SK-N-SH (cell line): Measurements from ENCODE around the gene CTBP1. TPM values are rescaled to one million over a fixed set of nuclear protein-coding genes. Genes with fewer than 3 reads are reported as not detected.

Source experiments
- CTCF ChIA-PET: fragments of 300-600, 350-600 bp; formaldehyde crosslinking; extraction: SDS; loops from one replicate; lab custom pipeline; 2021; lab: Yijun Ruan, JAX
- POLR2A ChIA-PET: fragments of 350-600 bp; sonication (Branson Sonifier 250); formaldehyde crosslinking; extraction: SDS; loops from one replicate; lab custom pipeline; 2020; ENCODE audit warnings: antibody characterized with exemption, inconsistent platforms; lab: Yijun Ruan, JAX
- DNase-seq: peaks from one replicate; pipeline ENCODE4 v3.0.0; 2012
- H2AFZ ChIP-seq: fragments of 200-600 bp; sonication (generic); 2 replicates; pipeline ENCODE4 v1.8.1; 2016; ENCODE audit warnings: antibody characterized with exemption, mild to moderate bottlenecking, low read depth
- H3F3A ChIP-seq: fragments of 200-600 bp; sonication (generic); replicated peaks from 2 replicates; pipeline ENCODE3; 2016; ENCODE audit warnings: antibody characterized with exemption, mild to moderate bottlenecking; ENCODE audit not compliant: insufficient read depth
- H3K27ac ChIP-seq, 2 experiments: fragments of 200-500 bp in 1 of 2; fragments of 200-600 bp in 1 of 2; sonication (Bioruptor generic) in 1 of 2; sonication (generic), shearing (Covaris generic) in 1 of 2; 2 replicates each; pipeline versions ENCODE4 v1.5.1 to v1.6.1; 2014 to 2016; ENCODE audit warnings: low read depth in 2 of 2, inconsistent platforms in 1 of 2, low read length in 1 of 2, mild to moderate bottlenecking in 1 of 2, mixed read lengths in 1 of 2
- H3K27me3 ChIP-seq: fragments of 200-600 bp; sonication (generic), shearing (Covaris generic); 2 replicates; pipeline ENCODE4 v1.6.1; 2016; ENCODE audit warnings: mixed run types; ENCODE audit not compliant: insufficient read depth
- H3K36me3 ChIP-seq, 2 experiments: fragments of 200-500 bp in 1 of 2; fragments of 200-600 bp in 1 of 2; sonication (Bioruptor generic) in 1 of 2; sonication (generic) in 1 of 2; replicated peaks in 1 of 2; 2 replicates each; pipeline versions ENCODE3 to v1.5.1; 2014 to 2016; ENCODE audit warnings: low read length in 1 of 2, mild to moderate bottlenecking in 1 of 2; ENCODE audit not compliant: insufficient read depth in 2 of 2, control insufficient read depth in 1 of 2
- H3K4me1 ChIP-seq, 2 experiments: fragments of 200-500 bp in 1 of 2; fragments of 200-600 bp in 1 of 2; sonication (Bioruptor generic) in 1 of 2; sonication (generic), shearing (Covaris generic) in 1 of 2; 2 replicates each; pipeline versions ENCODE4 v1.5.1 to v1.6.1; 2014 to 2016; ENCODE audit warnings: low read depth in 1 of 2, low read length in 1 of 2, mixed run types in 1 of 2; ENCODE audit not compliant: insufficient read depth in 2 of 2, control insufficient read depth in 1 of 2
- H3K4me2 ChIP-seq: fragments of 200-600 bp; sonication (generic), shearing (Covaris generic); 2 replicates; pipeline ENCODE4 v1.6.1; 2017; ENCODE audit warnings: mixed run types
- H3K4me3 ChIP-seq, 2 experiments: fragments of 200-500 bp in 1 of 2; fragments of 200-600 bp in 1 of 2; sonication (Bioruptor generic) in 1 of 2; sonication (generic), shearing (Covaris generic) in 1 of 2; 2 replicates each; pipeline versions ENCODE4 v1.5.1 to v1.8.1; 2014 to 2016; ENCODE audit warnings: low read depth in 2 of 2, inconsistent platforms in 1 of 2, low read length in 1 of 2, mild to moderate bottlenecking in 1 of 2, mixed read lengths in 1 of 2, moderate library complexity in 1 of 2
- H3K79me2 ChIP-seq: fragments of 200-600 bp; sonication (generic); 2 replicates; pipeline ENCODE4 v1.8.1; 2017; ENCODE audit warnings: mild to moderate bottlenecking; ENCODE audit not compliant: insufficient read depth
- H3K9ac ChIP-seq: fragments of 200-600 bp; sonication (generic); 2 replicates; pipeline ENCODE4 v1.6.1; 2017; ENCODE audit warnings: mixed run types
- H3K9me2 ChIP-seq: fragments of 200-600 bp; sonication (generic); 2 replicates; pipeline ENCODE4 v1.6.1; 2017; ENCODE audit warnings: mixed run types
- H3K9me3 ChIP-seq: fragments of 200-600 bp; sonication (generic); 2 replicates; pipeline ENCODE4 v1.6.1; 2017; ENCODE audit warnings: mixed run types, mild to moderate bottlenecking, moderate library complexity
- H4K20me1 ChIP-seq: fragments of 200-600 bp; sonication (generic); 2 replicates; pipeline ENCODE4 v1.6.1; 2017; ENCODE audit warnings: mild to moderate bottlenecking, mixed run types; ENCODE audit not compliant: insufficient read depth
- EP300 ChIP-seq, 2 experiments: IDR thresholded peaks; 2 replicates each; pipeline versions ENCODE4 v1.4.0 to v1.6.1; 2012; ENCODE audit warnings: borderline replicate concordance in 1 of 2, low read depth in 1 of 2, low read length in 1 of 2
- EZH2phosphoT487 ChIP-seq: fragments of 200-600 bp; sonication (generic); IDR thresholded peaks from 2 replicates; pipeline ENCODE4 v1.6.1; 2017; ENCODE audit warnings: low read depth, mixed run types, mild to moderate bottlenecking, antibody characterized with exemption, moderate library complexity, borderline replicate concordance
- GABPA ChIP-seq: IDR thresholded peaks from 2 replicates; pipeline ENCODE4 v1.4.0; 2012; ENCODE audit warnings: low read depth, mild to moderate bottlenecking
- GATA2 ChIP-seq: sonication (generic); formaldehyde crosslinking; IDR thresholded peaks from 2 replicates; pipeline ENCODE4 v1.5.0; 2020; ENCODE audit warnings: mild to moderate bottlenecking, missing genetic modification reagents
- IRF3 ChIP-seq: fragments of 150-350 bp; IDR thresholded peaks from 2 replicates; pipeline ENCODE4 v1.6.1; 2016; ENCODE audit warnings: mild to moderate bottlenecking, low read depth, low read length
- MEF2A ChIP-seq: IDR thresholded peaks from 2 replicates; pipeline ENCODE4 v1.4.0; 2012; ENCODE audit warnings: low read depth, borderline replicate concordance
- MXI1 ChIP-seq: IDR thresholded peaks from 2 replicates; pipeline ENCODE4 v1.6.1; 2012; ENCODE audit warnings: mild to moderate bottlenecking, low read depth, low read length, improper control_type of control experiment
- NFIC ChIP-seq: IDR thresholded peaks from 2 replicates; pipeline ENCODE4 v1.4.0; 2012; ENCODE audit warnings: borderline replicate concordance
- PBX3 ChIP-seq: IDR thresholded peaks from 2 replicates; pipeline ENCODE4; 2012
- RXRA ChIP-seq: IDR thresholded peaks from 2 replicates; pipeline ENCODE4 v1.4.0; 2012; ENCODE audit warnings: low read depth, mild to moderate bottlenecking, borderline replicate concordance
- ZBTB33 ChIP-seq: IDR thresholded peaks from 2 replicates; pipeline ENCODE4 v1.4.0; 2012; ENCODE audit warnings: low read depth, borderline replicate concordance
- WGBS: methylation state at CpG from one replicate; pipeline ENCODE4 v1.1.6; 2017; ENCODE audit warnings: low lambda C conversion rate; 5-methylcytosine and 5-hydroxymethylcytosine counted together
- polyA plus RNA-seq, 3 experiments: library from polyadenylated mRNA; depleted of rRNA; stranded (reverse); fragments of >200 nt; gene quantifications; 2 replicates each; pipeline ENCODE4 v1.2.3, GENCODE V29; 2012
- TF ChIP-seq, protein P1 (sequence below): IDR thresholded peaks from 2 replicates; pipeline ENCODE4 v1.4.0; 2012; ENCODE audit warnings: low read depth, borderline replicate concordance

CTBP1 gene
- polyA plus RNA-seq, 1 of the 3 experiments (the other 2 are of a cell fraction), result 183 TPM

- no peak for TF ChIP-seq ZBTB33
- no peak for TF ChIP-seq PBX3
- TF ChIP-seq GATA2 (CRISPR knock-in tag), result no peak
- no peak for TF ChIP-seq EP300 (IDR thresholded peaks at IDR 0.05; ENCODE audit: borderline replicate concordance in 1 of 2, low read depth in 1 of 2, low read length in 1 of 2)
- no peak for TF ChIP-seq GABPA
- TF ChIP-seq IRF3, result no peak
Measured at GRCh38 chr4:1210971-1211370, 38.0 kb downstream of the CTBP1 start (continued).

DNA sequence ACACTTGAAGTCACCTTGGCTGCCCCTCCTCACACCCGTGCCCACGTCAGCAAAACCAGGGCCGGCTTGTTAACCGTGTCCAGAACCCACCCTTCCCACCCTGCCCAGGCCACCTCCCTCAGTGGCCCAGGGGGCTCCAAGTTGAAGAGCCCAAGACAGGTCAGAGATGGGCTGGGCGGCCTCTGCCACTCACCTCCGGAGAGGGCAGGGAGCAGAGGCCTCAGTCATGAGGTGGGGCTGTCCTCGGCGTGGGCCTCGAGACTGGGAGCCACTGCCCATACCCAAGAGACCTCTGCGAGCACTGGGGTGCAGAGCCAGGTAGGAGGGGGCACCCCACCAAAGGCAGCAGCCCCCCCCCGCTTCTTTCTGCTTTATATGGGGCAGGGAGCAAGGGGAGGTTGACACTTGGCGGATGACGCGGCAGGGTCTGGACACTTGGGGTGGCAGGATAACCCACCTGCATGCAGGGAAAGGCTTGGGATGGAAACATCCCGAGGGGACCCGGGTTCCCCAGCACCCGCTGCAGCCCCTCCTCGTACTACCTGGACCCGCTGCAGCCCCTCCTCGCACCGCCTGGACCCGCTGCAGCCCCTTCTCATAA, 38.6 kb downstream of the CTBP1 start:
- Histone ChIP-seq H3K4me2 (no peak overlapping the region), H3K4me1 (peaks cover 0 to 42% of the 10 kb centered on the region in 2 experiments; a peak in 1 of 4 replicates), H3K27me3 (no peaks in the 10 kb centered on the region), H4K20me1 (no peaks in the 10 kb centered on the region), H3F3A (no peaks in the 10 kb centered on the region), H3K9me2 (no peaks in the 10 kb centered on the region), H3K4me3 (no peak overlapping the region), H3K79me2 (no peaks in the 10 kb centered on the region), H3K27ac (peak overlapping the region in 1 of 2 experiments; percentile 53; a peak in 1 of 4 replicates), H3K9ac (no peak overlapping the region), H3K36me3 (peaks cover 3 to 41% of the 10 kb centered on the region in 2 experiments), H2AFZ (no peak overlapping the region), H3K9me3 (no peaks in the 10 kb centered on the region)
- POLR2A ChIA-PET, result no interaction called here
- no peak for DNase-seq
- TF ChIP-seq, protein P1, sequence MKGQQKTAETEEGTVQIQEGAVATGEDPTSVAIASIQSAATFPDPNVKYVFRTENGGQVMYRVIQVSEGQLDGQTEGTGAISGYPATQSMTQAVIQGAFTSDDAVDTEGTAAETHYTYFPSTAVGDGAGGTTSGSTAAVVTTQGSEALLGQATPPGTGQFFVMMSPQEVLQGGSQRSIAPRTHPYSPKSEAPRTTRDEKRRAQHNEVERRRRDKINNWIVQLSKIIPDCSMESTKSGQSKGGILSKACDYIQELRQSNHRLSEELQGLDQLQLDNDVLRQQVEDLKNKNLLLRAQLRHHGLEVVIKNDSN, result no peak
- no peak for TF ChIP-seq GABPA
- no peak for TF ChIP-seq MXI1
- no peak for TF ChIP-seq EZH2phosphoT487
- no peak for TF ChIP-seq NFIC
- TF ChIP-seq MEF2A, result no peak
- TF ChIP-seq RXRA, result no peak
- CTCF ChIA-PET, result interaction anchor here (1.1 kb wide), 1 partner anchor 79 kb away, joined by 3 read pairs; no protein-coding TSS in a partner anchor
- WGBS, result 89% methylated on average over 12 of the region's 22 CpGs
